SK-N-DZ (cell line): Measurements from ENCODE around the gene TDP1.
A peak's percentile ranks its signal among the peaks of the same experiment; 100 is the strongest.
"Not testable (repeated sequence)": the region's sequence is repeated elsewhere in the genome, so short reads cannot be mapped to it uniquely, and the experiment has no call there.

Experiments used
- DNase-seq: peaks from one replicate; pipeline ENCODE4 v3.0.0-alpha.2; 2015; ENCODE audit warnings: low spot score

The TDP1 gene

GRCh38 chr14:90049390-90049789 lies 93.7 kb downstream of the TDP1 start:
- DNase-seq, result peak; percentile 7

DNA sequence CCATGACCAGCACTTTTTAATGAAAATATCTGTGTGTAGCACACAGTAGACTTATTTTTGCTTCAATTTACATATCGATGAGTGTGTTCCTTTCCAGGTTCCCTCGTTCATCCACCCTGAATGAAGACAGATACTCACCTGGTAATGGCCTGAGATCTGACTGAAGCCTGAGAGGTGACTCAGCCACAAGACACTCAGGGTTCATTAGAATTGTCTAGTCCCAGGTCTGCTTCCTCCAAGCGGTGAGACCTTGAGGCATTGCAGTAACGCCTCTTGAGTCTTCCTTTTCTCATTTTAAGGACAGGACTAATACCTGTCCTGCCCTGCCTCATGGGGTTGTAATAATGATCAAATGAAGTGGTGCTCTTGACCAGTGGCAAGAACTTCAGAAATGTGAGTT lies 94.5 kb downstream of the TDP1 start:
- DNase-seq, result no peak

DNA sequence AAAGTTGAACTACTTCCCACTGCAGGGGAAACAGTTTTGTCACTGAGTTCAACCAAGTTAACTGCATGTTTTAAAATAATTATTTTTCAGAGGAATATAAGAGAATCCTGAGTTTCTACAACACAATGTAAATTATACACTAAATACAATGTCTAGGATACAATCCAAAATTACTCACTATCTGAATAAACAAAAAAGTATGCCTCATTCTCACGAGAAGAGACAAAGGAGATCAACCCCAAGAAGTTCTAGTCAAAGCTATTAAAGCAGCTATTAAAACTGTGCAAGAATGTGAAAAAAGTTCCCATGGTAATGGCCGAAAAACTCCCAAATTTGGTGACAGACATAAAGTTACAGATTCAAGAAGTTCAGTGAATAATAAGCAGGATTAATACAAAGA lies 97.3 kb downstream of the TDP1 start:
- DNase-seq, result no peak

GRCh38 chr14:90054803-90055202 lies 99.1 kb downstream of the TDP1 start:
- DNase-seq, result no peak

- no peak for DNase-seq
Measured at GRCh38 chr14:90056826-90057225, 101.1 kb downstream of the TDP1 start.

- no peak for DNase-seq
Measured at GRCh38 chr14:90058876-90059458, 103.2 kb downstream of the TDP1 start.

DNA sequence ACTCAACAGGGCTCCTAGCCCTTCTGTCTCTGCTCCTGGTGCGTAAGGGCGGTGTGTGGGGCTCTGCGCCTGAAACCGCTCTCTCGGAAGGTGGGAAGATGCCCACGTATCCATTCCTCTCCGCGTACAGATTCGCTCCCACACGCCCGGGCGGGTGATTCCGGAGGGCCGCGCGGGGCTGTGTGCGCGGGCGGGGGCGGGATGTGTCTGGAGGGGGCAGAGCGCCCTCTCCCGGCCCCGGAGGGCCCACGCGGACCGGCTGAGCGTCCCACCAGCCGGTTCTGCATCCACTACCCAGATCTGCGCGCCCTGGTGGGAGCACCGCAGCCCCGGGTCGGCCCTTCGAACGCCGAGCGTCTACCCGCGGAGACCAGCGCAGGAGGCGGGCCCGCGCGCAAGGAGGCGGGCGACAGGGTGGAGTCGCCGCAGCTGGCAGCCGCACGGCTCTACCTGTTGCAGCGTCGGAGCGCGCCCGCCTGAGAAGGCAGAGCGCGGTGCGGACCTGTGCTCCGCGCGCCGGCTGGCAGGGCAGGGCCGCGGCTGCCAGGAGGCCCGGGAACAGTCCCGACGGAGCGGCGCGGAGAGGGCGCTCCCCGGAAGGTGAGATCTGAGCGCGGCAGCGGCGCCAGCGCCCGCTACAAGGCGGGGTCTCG lies 104.7 kb downstream of the TDP1 start:
- peak; percentile 33 for DNase-seq

DNA sequence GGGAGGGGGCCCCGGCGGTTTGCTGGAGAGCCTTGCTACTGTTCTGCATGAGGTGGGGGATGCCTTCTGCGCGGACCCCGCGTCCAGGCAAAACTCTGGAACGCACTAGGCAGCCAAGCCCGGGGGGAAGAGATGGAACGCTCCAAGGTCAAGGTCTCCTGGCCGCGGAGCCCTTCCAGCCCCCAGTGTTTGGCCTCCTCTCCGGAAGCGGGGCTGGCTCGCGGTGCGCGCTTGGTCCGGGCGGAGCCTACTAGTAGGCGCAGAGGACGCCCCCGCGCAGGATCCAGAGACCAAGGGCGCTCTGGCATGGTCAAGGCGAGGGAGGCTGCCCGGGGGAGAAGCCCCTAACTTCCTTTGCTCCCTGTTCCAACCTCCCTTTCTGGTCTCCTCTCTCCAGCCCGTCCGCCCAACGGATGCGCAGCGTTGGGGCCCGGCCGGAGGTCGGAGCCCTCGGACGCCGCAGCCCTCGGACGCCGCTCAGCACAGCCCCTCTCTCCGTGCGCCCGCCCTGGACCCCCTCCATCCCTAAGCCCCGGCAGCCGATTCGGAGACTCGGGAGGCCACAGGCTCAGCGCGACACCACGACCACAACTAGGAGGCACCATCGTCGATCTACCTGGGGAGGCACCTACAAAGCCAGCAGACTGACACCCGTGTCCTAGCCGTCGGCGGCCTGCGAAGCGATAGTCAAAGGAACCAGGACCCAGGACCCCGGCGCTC lies 105.4 kb downstream of the TDP1 start:
- DNase-seq, result no peak

DNA sequence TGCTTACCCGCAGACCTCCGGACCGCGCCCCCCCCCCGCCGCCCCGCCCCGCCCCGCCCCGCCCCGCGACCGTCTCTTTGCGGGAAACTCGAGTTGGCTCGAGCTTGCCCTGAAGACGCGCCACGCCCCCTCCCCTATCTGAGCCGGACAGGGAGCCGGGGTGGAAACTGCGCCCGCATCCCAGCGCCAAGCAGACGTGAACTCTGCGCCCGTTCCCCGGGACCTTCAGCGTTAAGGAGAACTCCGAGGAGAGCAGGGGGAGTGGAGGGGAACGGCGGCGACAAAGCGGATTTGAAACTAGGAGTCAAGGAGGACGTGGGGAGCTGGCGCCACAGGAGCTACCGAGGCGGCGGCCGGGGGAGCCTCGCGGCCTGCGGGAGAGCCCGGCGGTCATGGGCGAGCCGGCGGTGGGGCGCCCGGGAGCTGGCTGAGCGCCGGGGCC lies 106.0 kb downstream of the TDP1 start, which contains the start of gene KCNK13:
TSS of gene KCNK13 (plus strand) at position 310 of the 442 bp plus-strand sequence. CDS start 212 bp downstream, outside the sequence.
- no peak for DNase-seq

- no peak for DNase-seq
Measured at GRCh38 chr14:90062127-90062794, 106.5 kb downstream of the TDP1 start.

- no peak for DNase-seq
Measured at GRCh38 chr14:90062822-90063539, 107.3 kb downstream of the TDP1 start.

DNA sequence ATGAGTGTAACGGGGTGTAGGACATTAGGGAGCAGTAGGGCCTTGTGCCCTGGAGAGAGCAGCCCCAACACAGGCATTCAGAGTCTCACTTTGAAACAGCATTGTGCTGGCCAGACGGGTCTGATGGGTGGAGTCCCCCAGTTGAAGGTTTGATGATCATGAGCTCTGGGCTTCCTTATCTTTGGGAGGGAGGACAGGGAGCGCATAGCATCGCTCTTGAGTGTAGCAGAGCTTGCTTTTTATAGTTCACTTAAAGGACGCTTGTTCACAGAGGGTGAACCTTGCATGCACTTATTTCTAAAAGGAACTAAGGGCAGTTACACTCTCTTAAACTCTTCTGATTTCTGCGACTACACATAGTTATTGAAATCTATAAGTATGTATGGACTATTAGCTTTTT lies 116.6 kb downstream of the TDP1 start:
- no peak for DNase-seq

GRCh38 chr14:90079576-90079975 lies 123.8 kb downstream of the TDP1 start:
- no peak for DNase-seq

GRCh38 chr14:90087433-90087832 lies 131.7 kb downstream of the TDP1 start:
- DNase-seq, result no peak

DNA sequence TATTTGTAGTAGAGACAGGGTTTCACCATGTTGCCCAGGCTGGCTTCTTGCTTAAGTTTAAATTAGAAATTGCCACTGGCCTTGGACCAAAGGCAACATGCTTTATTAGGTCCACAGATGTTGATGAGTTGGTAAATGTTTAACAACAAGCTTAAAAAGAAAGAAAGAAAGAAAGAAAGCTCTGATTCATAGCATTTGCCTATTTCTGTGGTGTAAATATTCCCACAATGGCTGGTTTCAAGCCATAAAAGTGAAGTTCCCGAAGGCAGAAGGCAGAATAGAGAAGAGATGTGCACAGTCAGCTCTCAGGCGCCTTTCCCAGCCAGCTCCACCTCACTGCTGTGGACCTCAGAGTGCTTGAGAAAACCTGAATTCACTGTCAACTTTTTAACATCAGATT lies 132.4 kb downstream of the TDP1 start:
- no peak for DNase-seq

GRCh38 chr14:90089486-90089885 lies 133.8 kb downstream of the TDP1 start:
- not testable (repeated sequence) for DNase-seq

GRCh38 chr14:90091393-90091792 lies 135.7 kb downstream of the TDP1 start:
- no peak for DNase-seq

DNA sequence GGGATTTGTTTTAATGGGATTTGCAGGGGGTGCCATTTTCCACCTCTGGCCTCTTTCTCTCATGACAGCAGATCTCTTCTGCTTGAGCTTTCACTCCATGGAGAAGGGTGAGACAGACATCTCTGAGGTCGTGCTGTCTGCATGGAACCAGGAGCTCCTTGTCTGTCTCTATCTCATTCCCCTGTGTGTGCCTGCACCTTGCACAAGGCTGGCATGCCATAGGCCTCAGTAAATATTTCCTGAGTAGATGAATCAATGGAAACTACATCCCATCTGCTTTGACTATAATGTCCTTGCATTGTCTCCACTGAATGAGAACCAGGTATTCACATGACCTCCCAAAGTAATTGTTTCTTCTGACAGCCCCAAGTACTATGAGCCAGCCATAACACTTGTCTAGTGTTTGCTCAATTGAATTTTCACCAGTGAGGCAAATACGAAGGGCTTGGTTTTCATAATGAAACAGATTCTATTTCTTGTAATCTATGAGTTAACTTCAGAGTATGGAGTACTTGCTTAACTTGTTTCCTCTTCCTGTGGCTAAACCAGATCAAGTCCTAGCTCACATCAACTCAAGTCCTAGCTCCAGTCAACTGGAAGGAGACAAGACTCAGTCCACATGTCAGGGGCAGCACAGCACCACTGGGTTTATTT lies 138.3 kb downstream of the TDP1 start:
- no peak for DNase-seq
